HEK293 (cell line): Measurements from ENCODE around the gene LGI1.

ENCODE experiments used
- CTCF ChIA-PET: fragments of 350-600 bp; formaldehyde crosslinking; extraction: SDS; loops from one replicate; lab custom pipeline; 2021; ENCODE audit warnings: antibody characterized with exemption; lab: Yijun Ruan, JAX
- POLR2A ChIA-PET: fragments of 300-600 bp; formaldehyde crosslinking; extraction: SDS; loops from one replicate; lab custom pipeline; 2020; ENCODE audit warnings: antibody characterized with exemption, inconsistent platforms; lab: Yijun Ruan, JAX
- H3K27ac ChIP-seq: fragments of 200-500 bp; sonication (Bioruptor generic); 2 replicates; pipeline ENCODE4 v1.5.1; 2014; ENCODE audit warnings: low read depth, low read length, control low read depth, inconsistent platforms; ENCODE audit errors: extremely low read depth
- H3K36me3 ChIP-seq, 2 experiments: fragments of 200-500 bp in 1 of 2; sonication (Bioruptor generic) in 1 of 2; 1 replicate in 1 of 2; 2 replicates in 1 of 2; pipeline ENCODE4 v1.5.1; 2014 to 2017; ENCODE audit warnings: inconsistent platforms in 2 of 2, low read length in 2 of 2; ENCODE audit not compliant: control insufficient read depth in 2 of 2, insufficient read depth in 1 of 2
- H3K4me1 ChIP-seq: fragments of 200-500 bp; sonication (Bioruptor generic); 2 replicates; pipeline ENCODE4 v1.5.1; 2014; ENCODE audit warnings: mild to moderate bottlenecking, low read length, inconsistent platforms; ENCODE audit not compliant: control insufficient read depth, insufficient read depth
- H3K4me3 ChIP-seq: 2 replicates; pipeline ENCODE4 v1.5.1; 2011; ENCODE audit warnings: low read depth, mild to moderate bottlenecking, control low read depth, low read length, moderate library complexity
- H3K9me3 ChIP-seq: fragments of 200-500 bp; sonication (Bioruptor generic); 2 replicates; pipeline ENCODE4 v1.5.1; 2014; ENCODE audit warnings: low read depth, low read length, inconsistent platforms; ENCODE audit not compliant: control insufficient read depth, insufficient read depth
- GFI1B ChIP-seq: fragments of 450-650 bp; formaldehyde crosslinking; IDR thresholded peaks from 2 replicates; pipeline ENCODE4 v1.5.1; 2016; ENCODE audit warnings: missing biosample characterization, missing genetic modification characterization
- GLIS1 ChIP-seq: fragments of 450-650 bp; formaldehyde crosslinking; IDR thresholded peaks from 2 replicates; pipeline ENCODE4 v1.5.1; 2016; ENCODE audit warnings: missing biosample characterization, missing genetic modification characterization
- KLF9 ChIP-seq: fragments of 450-650 bp; formaldehyde crosslinking; IDR thresholded peaks from 2 replicates; pipeline ENCODE4 v1.5.1; 2016; ENCODE audit warnings: missing biosample characterization, missing genetic modification characterization, low read depth
- PRDM10 ChIP-seq: fragments of 450-650 bp; formaldehyde crosslinking; IDR thresholded peaks from 2 replicates; pipeline ENCODE4 v1.5.1; 2016; ENCODE audit warnings: missing biosample characterization, missing genetic modification characterization
- PRDM6 ChIP-seq: fragments of 450-650 bp; formaldehyde crosslinking; IDR thresholded peaks from 2 replicates; pipeline ENCODE4 v1.5.1; 2017; ENCODE audit warnings: missing biosample characterization, missing genetic modification characterization
- SCRT2 ChIP-seq: fragments of 450-650 bp; formaldehyde crosslinking; IDR thresholded peaks from 2 replicates; pipeline ENCODE4 v1.5.1; 2016; ENCODE audit warnings: missing biosample characterization, missing genetic modification characterization
- ZBTB17 ChIP-seq: fragments of 450-650 bp; formaldehyde crosslinking; IDR thresholded peaks from 2 replicates; pipeline ENCODE4 v1.5.1; 2016; ENCODE audit warnings: missing biosample characterization, missing genetic modification characterization
- ZIC2 ChIP-seq: fragments of 450-650 bp; formaldehyde crosslinking; IDR thresholded peaks from 2 replicates; pipeline ENCODE4 v1.5.1; 2016; ENCODE audit warnings: missing biosample characterization, missing genetic modification characterization
- ZNF140 ChIP-seq: fragments of 450-650 bp; formaldehyde crosslinking; IDR thresholded peaks from 2 replicates; pipeline ENCODE4 v1.5.1; 2016; ENCODE audit warnings: missing biosample characterization, missing genetic modification characterization
- ZNF146 ChIP-seq: fragments of 450-650 bp; formaldehyde crosslinking; IDR thresholded peaks from 2 replicates; pipeline ENCODE4 v1.5.1; 2016; ENCODE audit warnings: missing biosample characterization, missing genetic modification characterization
- ZNF335 ChIP-seq: fragments of 450-650 bp; formaldehyde crosslinking; conservative IDR thresholded peaks from 2 replicates; pipeline ENCODE4 v1.5.1; 2016; ENCODE audit warnings: missing biosample characterization, missing genetic modification characterization
- ZNF341 ChIP-seq: fragments of 450-650 bp; formaldehyde crosslinking; IDR thresholded peaks from 2 replicates; pipeline ENCODE4; 2016; ENCODE audit warnings: low read depth, missing biosample characterization, missing genetic modification characterization
- ZNF366 ChIP-seq: fragments of 450-650 bp; formaldehyde crosslinking; conservative IDR thresholded peaks from 2 replicates; pipeline ENCODE4 v1.5.1; 2016; ENCODE audit warnings: missing biosample characterization, missing genetic modification characterization
- ZNF394 ChIP-seq: fragments of 450-650 bp; formaldehyde crosslinking; IDR thresholded peaks from 2 replicates; pipeline ENCODE4 v1.5.1; 2016; ENCODE audit warnings: missing biosample characterization, missing genetic modification characterization, mild to moderate bottlenecking, moderate library complexity, borderline replicate concordance
- ZNF416 ChIP-seq: fragments of 450-650 bp; formaldehyde crosslinking; IDR thresholded peaks from 2 replicates; pipeline ENCODE4 v1.5.1; 2016; ENCODE audit warnings: missing biosample characterization, missing genetic modification characterization
- ZNF423 ChIP-seq: fragments of 450-650 bp; formaldehyde crosslinking; IDR thresholded peaks from 2 replicates; pipeline ENCODE4 v1.5.1; 2016; ENCODE audit warnings: missing biosample characterization, missing genetic modification characterization
- ZNF48 ChIP-seq: fragments of 450-650 bp; formaldehyde crosslinking; IDR thresholded peaks from 2 replicates; pipeline ENCODE4 v1.5.1; 2016; ENCODE audit warnings: missing biosample characterization, missing genetic modification characterization
- ZNF596 ChIP-seq: fragments of 450-650 bp; IDR thresholded peaks from 2 replicates; pipeline ENCODE4 v1.5.0; 2018; ENCODE audit warnings: missing biosample characterization, mild to moderate bottlenecking, missing genetic modification characterization, moderate library complexity
- ZNF600 ChIP-seq: fragments of 450-650 bp; formaldehyde crosslinking; IDR thresholded peaks from 2 replicates; pipeline ENCODE4 v1.5.1; 2016; ENCODE audit warnings: missing biosample characterization, missing genetic modification characterization
- ZNF701 ChIP-seq: fragments of 450-650 bp; formaldehyde crosslinking; IDR thresholded peaks from 2 replicates; pipeline ENCODE4 v1.5.1; 2016; ENCODE audit warnings: missing biosample characterization, missing genetic modification characterization
- ZNF704 ChIP-seq: fragments of 450-650 bp; formaldehyde crosslinking; IDR thresholded peaks from 2 replicates; pipeline ENCODE4 v1.5.1; 2016; ENCODE audit warnings: missing biosample characterization, missing genetic modification characterization
- ZNF707 ChIP-seq: fragments of 450-650 bp; formaldehyde crosslinking; IDR thresholded peaks from 2 replicates; pipeline ENCODE4 v1.5.1; 2016; ENCODE audit warnings: missing biosample characterization, missing genetic modification characterization
- ZNF76 ChIP-seq: fragments of 450-650 bp; formaldehyde crosslinking; IDR thresholded peaks from 2 replicates; pipeline ENCODE4; 2016; ENCODE audit warnings: low read depth, missing biosample characterization, missing genetic modification characterization, borderline replicate concordance
- ZNF768 ChIP-seq: fragments of 450-650 bp; formaldehyde crosslinking; IDR thresholded peaks from 2 replicates; pipeline ENCODE4 v1.5.1; 2018; ENCODE audit warnings: missing biosample characterization, mild to moderate bottlenecking, missing genetic modification characterization
- ZNF791 ChIP-seq: fragments of 450-650 bp; formaldehyde crosslinking; IDR thresholded peaks from 2 replicates; pipeline ENCODE4 v1.5.1; 2016; ENCODE audit warnings: missing biosample characterization, missing genetic modification characterization
- TF ChIP-seq, protein P1 (sequence below): fragments of 450-650 bp; formaldehyde crosslinking; IDR thresholded peaks from 2 replicates; pipeline ENCODE4 v1.5.1; 2016; ENCODE audit warnings: missing biosample characterization, missing genetic modification characterization, borderline replicate concordance

LGI1 gene

DNA sequence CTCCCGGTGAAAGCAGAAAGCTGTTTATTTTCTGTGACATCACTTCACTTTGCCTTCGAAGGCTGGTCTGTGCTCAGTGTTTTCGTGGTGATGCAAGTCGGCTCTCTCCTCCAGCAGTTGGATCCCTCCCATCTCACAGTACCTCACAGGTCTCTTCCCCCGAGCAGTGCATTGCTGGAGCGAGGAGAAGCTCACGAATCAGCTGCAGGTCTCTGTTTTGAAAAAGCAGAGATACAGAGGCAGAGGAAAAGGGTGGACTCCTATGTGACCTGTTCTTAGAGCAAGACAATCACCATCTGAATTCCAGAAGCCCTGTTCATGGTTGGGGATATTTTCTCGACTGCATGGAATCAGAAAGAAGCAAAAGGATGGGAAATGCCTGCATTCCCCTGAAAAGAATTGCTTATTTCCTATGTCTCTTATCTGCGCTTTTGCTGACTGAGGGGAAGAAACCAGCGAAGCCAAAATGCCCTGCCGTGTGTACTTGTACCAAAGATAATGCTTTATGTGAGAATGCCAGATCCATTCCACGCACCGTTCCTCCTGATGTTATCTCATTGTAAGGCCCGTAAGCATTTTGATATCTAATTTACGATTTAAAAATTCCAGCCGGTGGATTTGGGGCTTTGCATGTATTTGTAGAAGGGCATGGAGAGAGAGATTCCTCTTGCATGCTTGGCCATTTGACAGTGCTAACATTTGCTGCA lies at the start of gene LGI1:
Gene LGI1, plus strand, starts transcription at position 136 of the 707 bp plus-strand sequence. Its CDS starts 209 bp downstream, at position 345.
- Histone ChIP-seq H3K9me3 (no peaks in the 10 kb centered on the region), H3K4me3 (no peak within 1 kb of the TSS), H3K27ac (no peak within 1 kb of the TSS), H3K36me3 (no peaks in the 10 kb centered on the region), H3K4me1 (peaks cover 3% of the 10 kb centered on the region; the same call in 1 of the 2 replicates)
- CTCF ChIA-PET = interaction anchor here (0.8 to 1.7 kb wide), 2 partner anchors 18 to 37 kb away, joined by 3 to 7 read pairs; no protein-coding TSS in a partner anchor
- POLR2A ChIA-PET = interaction anchor here (1.2 kb wide), 1 partner anchor 12 kb away, joined by 3 read pairs; no protein-coding TSS in a partner anchor
- no peak for TF ChIP-seq ZNF600 (tag by site-specific recombination)
- TF ChIP-seq ZNF394 = 0 out of 2 replicates have a peak, but pooled peaks have one; percentile 39
- TF ChIP-seq ZNF707 (tag by site-specific recombination) = no peak
- no peak for TF ChIP-seq ZNF701
- TF ChIP-seq ZIC2 = no peak
- no peak for TF ChIP-seq ZNF704 (tag by site-specific recombination)
- TF ChIP-seq GFI1B = no peak
- no peak for TF ChIP-seq KLF9 (tag by site-specific recombination)
- TF ChIP-seq ZNF366 (tag by site-specific recombination) = no peak
- TF ChIP-seq ZNF48 (tag by site-specific recombination) = no peak
- no peak for TF ChIP-seq ZNF596
- no peak for TF ChIP-seq ZNF140
- TF ChIP-seq GLIS1 = peak; percentile 18; the same call in 1 of the 2 replicates
- TF ChIP-seq ZNF768 (tag by site-specific recombination) = no peak
- TF ChIP-seq ZBTB17 (tag by site-specific recombination) = peak; percentile 57; the same call in 1 of the 2 replicates
- TF ChIP-seq ZNF335 (tag by site-specific recombination) = 0 out of 2 replicates have a peak, but pooled peaks have one; percentile 31
- TF ChIP-seq ZNF423 = no peak
- no peak for TF ChIP-seq ZNF341 (tag by site-specific recombination)
- no peak for TF ChIP-seq ZNF416 (tag by site-specific recombination)
- peak; percentile 19; the same call in 1 of the 2 replicates for TF ChIP-seq PRDM10
- TF ChIP-seq ZNF76 (tag by site-specific recombination) = no peak
- TF ChIP-seq ZNF791 (tag by site-specific recombination) = no peak
- TF ChIP-seq SCRT2 (tag by site-specific recombination) = no peak
- TF ChIP-seq, protein P1, sequence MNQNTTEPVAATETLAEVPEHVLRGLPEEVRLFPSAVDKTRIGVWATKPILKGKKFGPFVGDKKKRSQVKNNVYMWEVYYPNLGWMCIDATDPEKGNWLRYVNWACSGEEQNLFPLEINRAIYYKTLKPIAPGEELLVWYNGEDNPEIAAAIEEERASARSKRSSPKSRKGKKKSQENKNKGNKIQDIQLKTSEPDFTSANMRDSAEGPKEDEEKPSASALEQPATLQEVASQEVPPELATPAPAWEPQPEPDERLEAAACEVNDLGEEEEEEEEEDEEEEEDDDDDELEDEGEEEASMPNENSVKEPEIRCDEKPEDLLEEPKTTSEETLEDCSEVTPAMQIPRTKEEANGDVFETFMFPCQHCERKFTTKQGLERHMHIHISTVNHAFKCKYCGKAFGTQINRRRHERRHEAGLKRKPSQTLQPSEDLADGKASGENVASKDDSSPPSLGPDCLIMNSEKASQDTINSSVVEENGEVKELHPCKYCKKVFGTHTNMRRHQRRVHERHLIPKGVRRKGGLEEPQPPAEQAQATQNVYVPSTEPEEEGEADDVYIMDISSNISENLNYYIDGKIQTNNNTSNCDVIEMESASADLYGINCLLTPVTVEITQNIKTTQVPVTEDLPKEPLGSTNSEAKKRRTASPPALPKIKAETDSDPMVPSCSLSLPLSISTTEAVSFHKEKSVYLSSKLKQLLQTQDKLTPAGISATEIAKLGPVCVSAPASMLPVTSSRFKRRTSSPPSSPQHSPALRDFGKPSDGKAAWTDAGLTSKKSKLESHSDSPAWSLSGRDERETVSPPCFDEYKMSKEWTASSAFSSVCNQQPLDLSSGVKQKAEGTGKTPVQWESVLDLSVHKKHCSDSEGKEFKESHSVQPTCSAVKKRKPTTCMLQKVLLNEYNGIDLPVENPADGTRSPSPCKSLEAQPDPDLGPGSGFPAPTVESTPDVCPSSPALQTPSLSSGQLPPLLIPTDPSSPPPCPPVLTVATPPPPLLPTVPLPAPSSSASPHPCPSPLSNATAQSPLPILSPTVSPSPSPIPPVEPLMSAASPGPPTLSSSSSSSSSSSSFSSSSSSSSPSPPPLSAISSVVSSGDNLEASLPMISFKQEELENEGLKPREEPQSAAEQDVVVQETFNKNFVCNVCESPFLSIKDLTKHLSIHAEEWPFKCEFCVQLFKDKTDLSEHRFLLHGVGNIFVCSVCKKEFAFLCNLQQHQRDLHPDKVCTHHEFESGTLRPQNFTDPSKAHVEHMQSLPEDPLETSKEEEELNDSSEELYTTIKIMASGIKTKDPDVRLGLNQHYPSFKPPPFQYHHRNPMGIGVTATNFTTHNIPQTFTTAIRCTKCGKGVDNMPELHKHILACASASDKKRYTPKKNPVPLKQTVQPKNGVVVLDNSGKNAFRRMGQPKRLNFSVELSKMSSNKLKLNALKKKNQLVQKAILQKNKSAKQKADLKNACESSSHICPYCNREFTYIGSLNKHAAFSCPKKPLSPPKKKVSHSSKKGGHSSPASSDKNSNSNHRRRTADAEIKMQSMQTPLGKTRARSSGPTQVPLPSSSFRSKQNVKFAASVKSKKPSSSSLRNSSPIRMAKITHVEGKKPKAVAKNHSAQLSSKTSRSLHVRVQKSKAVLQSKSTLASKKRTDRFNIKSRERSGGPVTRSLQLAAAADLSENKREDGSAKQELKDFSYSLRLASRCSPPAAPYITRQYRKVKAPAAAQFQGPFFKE (tag by site-specific recombination) = no peak
- no peak for TF ChIP-seq ZNF146 (tag by site-specific recombination)
- no peak for TF ChIP-seq PRDM6
